Adrenal gland (tissue), 12 donors: Measurements from ENCODE around the gene RGS3. TPM values are rescaled to one million over a fixed set of nuclear protein-coding genes. Genes with fewer than 3 reads are reported as not detected.

ENCODE experiments used
- DNase-seq, 7 donors: peaks; one replicate each; pipeline ENCODE4 v3.0.0-alpha.2; 2019 to 2020
- H3K27ac ChIP-seq, 5 donors: fragments of 200-600 bp; sonication (generic) in 4 of 5; 1 replicate in 3 of 5; 2 replicates in 2 of 5; pipeline versions ENCODE4 v1.5.1 to v1.8.0; 2016 to 2020; ENCODE audit warnings: mild to moderate bottlenecking in 1 of 5
- H3K27me3 ChIP-seq: fragments of 200-600 bp; 2 replicates; pipeline ENCODE4 v1.8.0; 2021
- H3K36me3 ChIP-seq, 2 donors: fragments of 200-600 bp; replicated peaks in 1 of 2; 1 replicate in 1 of 2; 2 replicates in 1 of 2; pipeline versions ENCODE4 v1.5.1 to v1.8.0; 2018 to 2022
- H3K4me1 ChIP-seq, 2 donors: fragments of 200-600 bp; replicated peaks in 1 of 2; 1 replicate in 1 of 2; 2 replicates in 1 of 2; pipeline versions ENCODE4 v1.5.1 to v1.8.0; 2018 to 2021
- H3K4me3 ChIP-seq, 4 donors: fragments of 200-600 bp; sonication (generic) in 3 of 4; one replicate each; pipeline ENCODE4 v1.5.1; 2016 to 2018
- H3K9me3 ChIP-seq, 3 donors: fragments of 200-600 bp; sonication (generic) in 1 of 3; replicated peaks in 1 of 3; 1 replicate in 2 of 3; 2 replicates in 1 of 3; pipeline versions ENCODE4 v1.5.1 to v1.8.0; 2016 to 2021
- POLR2A ChIP-seq, 2 donors: fragments of 450-650 bp; IDR thresholded peaks; one replicate each; pipeline ENCODE4 v1.6.1; 2017; ENCODE audit warnings: antibody characterized with exemption in 2 of 2, mild to moderate bottlenecking in 2 of 2, moderate library complexity in 1 of 2
- WGBS, 4 donors: extraction: QIAGEN DNeasy Blood & Tissue Kit in 2 of 4; methylation state at CpG; one replicate each; pipeline versions ENCODE4 v1.1.5 to v1.1.7; 2013 to 2017; 5-methylcytosine and 5-hydroxymethylcytosine counted together
- intact Hi-C, 2 donors: fragments of 100-400 bp; cut with DNase I; formaldehyde crosslinking; loops; one replicate each; pipeline versions ENCODE4 v1.14.1 to v1.15.0; 2022 to 2023
- polyA plus RNA-seq, 3 donors: library from polyadenylated mRNA; stranded (reverse); fragments of 200-250 nt in 2 of 3; fragments of 350-450 nt in 1 of 3; fragmentation: Illumina TruSeq in 1 of 3; extraction: RNeasy Lipid Tissue Mini Kit (QIAGEN cat#74804) in 1 of 3; gene quantifications; one replicate each; pipeline ENCODE4 v1.2.3, GENCODE V29; 2013 to 2014
- total RNA-seq, 9 donors: library from RNA; depleted of rRNA in 4 of 9; stranded (reverse); fragments of >200 nt in 4 of 9; fragments of 120-200 nt in 1 of 9; fragmentation: NEBNext Ultra II Directional in 1 of 9; extraction: Animal tissue kit (Norgen Biotek cat#: 25700) in 1 of 9; gene quantifications; one replicate each; pipeline versions ENCODE4 v1.1.0 to v1.2.4, GENCODE V29; 2013 to 2023
- TF ChIP-seq, protein P1 (sequence below), 6 experiments: fragments of 450-650 bp in 4 of 6; fragments of 200-600 bp in 2 of 6; sonication (generic) in 1 of 6; IDR thresholded peaks; 1 replicate in 5 of 6; 2 replicates in 1 of 6; pipeline versions ENCODE4 v1.5.1 to v1.8.0; 2016 to 2021; ENCODE audit warnings: antibody characterized with exemption in 6 of 6, mild to moderate bottlenecking in 2 of 6, moderate library complexity in 1 of 6
- donor health status: healthy with polysubstance abuse.
- donor health status: Bipolar disorder and iron deficiency.
- donor health status: DM: yes; HTN: yes; CAD: no.
- donor health status: DM: no; HTN: no; CAD: no.
- donor health status: DM: no; HTN: no; CAD: no.
- donor health status: DM: yes; HTN: yes; CAD: no.

The RGS3 gene
- total and polyA plus RNA-seq, 12 donors, result 34.5 to 126 (median 65.6) TPM

DNA sequence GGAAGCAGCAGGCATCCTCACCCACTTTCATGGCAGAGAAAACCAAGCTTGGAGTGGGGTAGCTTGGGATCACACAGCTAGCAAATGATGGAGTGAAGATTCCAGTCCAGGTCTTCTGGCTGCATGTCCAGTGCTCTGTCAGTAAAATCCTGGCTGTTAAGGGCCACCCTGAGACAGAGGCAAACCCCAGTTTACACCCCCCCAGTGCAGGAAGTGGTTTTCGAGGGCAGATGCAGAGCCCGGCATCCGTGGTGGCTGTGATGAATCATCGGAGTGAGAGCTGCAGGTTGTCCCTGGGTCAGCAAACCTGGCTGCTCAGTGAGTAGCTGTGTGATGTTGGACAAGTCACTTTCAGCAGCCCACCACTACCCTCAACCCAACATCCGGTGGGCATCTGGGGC lies 115.4 kb downstream of the RGS3 start:
- peak in 6 of 7 donors; percentile 52 to 86 (median 69) for DNase-seq
- no peaks in the 10 kb centered on the region for H3K27me3 ChIP-seq
- no peak overlapping the region for H3K4me3 ChIP-seq
- 16 to 25% (median 19%) methylated on average over 5 of the region's 5 CpGs; no CpG with 5 or more reads in 1 of the 4 donors for WGBS, 4 donors
- peaks cover 20 to 60% of the 10 kb centered on the region in 2 donors for H3K4me1 ChIP-seq
- intact Hi-C loops, result no loop called here
- TF ChIP-seq POLR2A (IDR thresholded peaks at IDR 0.05), result no peak
- TF ChIP-seq, protein P1, sequence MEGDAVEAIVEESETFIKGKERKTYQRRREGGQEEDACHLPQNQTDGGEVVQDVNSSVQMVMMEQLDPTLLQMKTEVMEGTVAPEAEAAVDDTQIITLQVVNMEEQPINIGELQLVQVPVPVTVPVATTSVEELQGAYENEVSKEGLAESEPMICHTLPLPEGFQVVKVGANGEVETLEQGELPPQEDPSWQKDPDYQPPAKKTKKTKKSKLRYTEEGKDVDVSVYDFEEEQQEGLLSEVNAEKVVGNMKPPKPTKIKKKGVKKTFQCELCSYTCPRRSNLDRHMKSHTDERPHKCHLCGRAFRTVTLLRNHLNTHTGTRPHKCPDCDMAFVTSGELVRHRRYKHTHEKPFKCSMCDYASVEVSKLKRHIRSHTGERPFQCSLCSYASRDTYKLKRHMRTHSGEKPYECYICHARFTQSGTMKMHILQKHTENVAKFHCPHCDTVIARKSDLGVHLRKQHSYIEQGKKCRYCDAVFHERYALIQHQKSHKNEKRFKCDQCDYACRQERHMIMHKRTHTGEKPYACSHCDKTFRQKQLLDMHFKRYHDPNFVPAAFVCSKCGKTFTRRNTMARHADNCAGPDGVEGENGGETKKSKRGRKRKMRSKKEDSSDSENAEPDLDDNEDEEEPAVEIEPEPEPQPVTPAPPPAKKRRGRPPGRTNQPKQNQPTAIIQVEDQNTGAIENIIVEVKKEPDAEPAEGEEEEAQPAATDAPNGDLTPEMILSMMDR (IDR thresholded peaks at IDR 0.05), result no peak
- H3K27ac ChIP-seq, result peak overlapping the region in 4 of 5 donors; percentile 58 to 90 (median 76)
- no peaks in the 10 kb centered on the region for H3K9me3 ChIP-seq
- H3K36me3 ChIP-seq, result peaks cover 0 to 8% of the 10 kb centered on the region in 2 donors

DNA sequence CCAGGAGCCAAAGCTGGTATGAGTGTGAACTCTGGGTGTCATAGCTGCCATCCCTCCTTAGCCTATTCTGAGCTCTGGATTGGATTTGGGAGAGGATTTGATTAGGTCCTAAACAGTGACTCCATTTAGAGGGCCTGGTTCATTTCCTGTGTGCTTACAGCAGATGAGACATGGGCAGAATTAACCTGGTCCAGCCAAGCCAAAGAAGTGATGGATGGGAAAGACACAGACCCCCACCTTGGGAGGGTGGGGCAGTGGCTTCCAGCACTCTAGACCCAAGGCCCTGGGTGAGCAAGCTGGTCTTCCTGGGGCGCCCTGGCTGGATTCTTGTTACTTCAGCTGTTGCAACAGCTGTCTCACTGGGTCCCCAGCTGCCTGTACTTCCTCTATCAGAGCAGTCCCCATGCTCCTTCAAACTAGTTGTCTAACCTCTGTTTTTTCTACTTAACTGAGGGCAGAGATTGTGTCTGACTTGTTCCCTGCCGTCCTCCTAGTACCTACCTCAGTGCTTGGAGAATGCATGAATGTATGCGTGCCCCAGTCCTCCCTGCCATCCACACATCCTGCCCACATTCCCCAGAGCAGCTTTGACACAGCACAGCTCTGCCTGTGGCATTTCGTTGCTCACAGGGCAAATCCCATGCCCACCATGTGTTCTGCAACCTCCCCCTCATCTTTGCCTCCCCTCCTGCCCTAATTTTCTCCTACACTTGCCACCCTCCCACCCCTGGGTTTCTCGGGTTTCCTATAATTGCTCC lies 115.9 kb downstream of the RGS3 start:
- H3K27ac ChIP-seq, result peak overlapping the region; percentile 24 to 90 (median 68)
- peak in 4 of 7 donors; percentile 31 to 79 (median 62) for DNase-seq
- TF ChIP-seq, protein P1 (IDR thresholded peaks at IDR 0.05), result no peak
- no peak for TF ChIP-seq POLR2A (IDR thresholded peaks at IDR 0.05)
- intact Hi-C loops, result no loop called here
- H3K4me3 ChIP-seq, result no peak overlapping the region
- peaks cover 0 to 14% of the 10 kb centered on the region in 2 donors for H3K36me3 ChIP-seq
- H3K9me3 ChIP-seq, result no peaks in the 10 kb centered on the region
- H3K27me3 ChIP-seq, result no peaks in the 10 kb centered on the region
- WGBS, 4 donors, result 53 to 67% (median 60%) methylated on average over 5 of the region's 5 CpGs
- H3K4me1 ChIP-seq, result peaks cover 20 to 60% of the 10 kb centered on the region in 2 donors

- DNase-seq, result peak; percentile 52 to 83 (median 66)
- Histone ChIP-seq H3K27me3 (no peaks in the 10 kb centered on the region), H3K4me3 (no peak overlapping the region), H3K9me3 (no peaks in the 10 kb centered on the region), H3K4me1 (peaks cover 20 to 59% of the 10 kb centered on the region in 2 donors), H3K36me3 (peaks cover 0 to 19% of the 10 kb centered on the region in 2 donors), H3K27ac (peak overlapping the region; percentile 24 to 90 (median 68))
- intact Hi-C loops, result no loop called here
- no peak for TF ChIP-seq POLR2A (IDR thresholded peaks at IDR 0.05)
- TF ChIP-seq, protein P1 (IDR thresholded peaks at IDR 0.05), result no peak
- 61 to 69% (median 64%) methylated on average over 9 to 12 of the region's 12 CpGs for WGBS, 4 donors
Observed at GRCh38 chr9:113580041-113580953, 116.8 kb downstream of the RGS3 start.

GRCh38 chr9:113580954-113581311 lies 117.4 kb downstream of the RGS3 start:
- Histone ChIP-seq H3K36me3 (peaks cover 0 to 19% of the 10 kb centered on the region in 2 donors), H3K4me3 (no peak overlapping the region), H3K4me1 (peaks cover 20 to 57% of the 10 kb centered on the region in 2 donors), H3K27me3 (no peaks in the 10 kb centered on the region), H3K9me3 (no peaks in the 10 kb centered on the region), H3K27ac (peak overlapping the region in 4 of 5 donors; percentile 68 to 90 (median 79))
- peak in 1 of 7 donors; percentile 20 for DNase-seq
- TF ChIP-seq POLR2A (IDR thresholded peaks at IDR 0.05), result no peak
- intact Hi-C loops, result no loop called here
- 51 to 74% (median 61%) methylated on average over 3 to 4 of the region's 4 CpGs for WGBS, 4 donors
